ENCODE measurements around the gene TPK1.
"Not testable (repeated sequence)": the region's sequence is repeated elsewhere in the genome, so short reads cannot be mapped to it uniquely, and the experiment has no call there.

TPK1 gene

DNA sequence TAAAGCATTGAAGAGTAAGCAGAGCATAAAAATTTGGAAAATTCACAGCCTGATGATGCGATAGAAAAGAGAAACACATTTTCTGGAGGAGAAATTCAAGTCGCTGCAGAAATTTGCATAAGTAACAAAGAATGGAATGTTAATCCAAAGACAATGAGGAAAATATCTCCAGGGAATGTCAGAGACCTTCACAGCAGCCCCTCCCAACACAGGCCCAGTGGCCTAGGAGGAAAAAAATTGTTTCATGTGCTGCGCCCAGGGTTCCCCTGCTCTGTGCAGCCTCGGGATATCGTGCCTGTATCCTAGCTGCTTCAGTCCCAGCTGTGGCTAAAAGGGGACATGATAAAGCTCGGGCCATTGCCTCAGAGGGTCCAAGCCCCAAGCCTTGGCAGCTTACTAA is 206.8 kb downstream of the TPK1 start:
- DNase-seq: no peak

DNA sequence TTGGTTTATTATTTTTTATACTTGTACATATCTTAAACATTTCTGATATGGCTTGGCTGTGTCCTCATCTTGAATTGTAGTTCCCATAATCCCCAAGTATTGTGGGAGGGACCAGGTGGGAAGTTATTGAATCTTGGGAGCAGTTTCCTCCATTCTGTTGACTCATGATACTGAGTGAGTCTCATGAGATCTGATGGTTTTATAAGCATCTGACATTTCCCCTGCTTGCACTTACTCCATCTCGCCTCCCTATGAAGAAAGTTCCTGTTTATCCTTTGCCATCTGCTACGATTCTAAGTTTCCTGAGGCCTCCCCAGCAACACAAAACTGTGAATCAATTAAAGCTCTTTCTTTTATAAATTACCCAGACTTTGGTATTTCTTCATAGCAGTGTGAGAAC is 207.7 kb downstream of the TPK1 start:
- no peak for DNase-seq

DNA sequence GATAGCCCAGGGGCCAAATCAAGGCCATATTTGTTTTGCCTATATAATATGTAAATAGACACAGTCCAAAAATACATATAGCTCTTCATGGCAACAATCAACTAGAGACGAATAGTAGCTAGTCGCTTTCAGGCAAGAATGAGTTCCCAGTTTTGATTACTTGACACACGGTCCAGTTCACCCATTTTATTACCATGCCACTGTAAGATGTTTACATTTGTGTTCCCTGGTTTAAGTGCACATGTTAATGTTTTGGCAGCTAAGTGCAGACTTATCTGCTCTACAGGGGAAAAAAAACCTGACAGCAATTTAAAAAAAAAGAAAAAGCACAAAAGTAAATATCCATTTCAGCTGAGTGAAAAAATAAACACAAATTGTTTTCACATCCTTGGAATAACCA is 213.1 kb downstream of the TPK1 start:
- DNase-seq: no peak

- no peak for DNase-seq
These were observed 229.6 kb downstream of the TPK1 start for GRCh38 chr7:144606261-144606660.

DNA sequence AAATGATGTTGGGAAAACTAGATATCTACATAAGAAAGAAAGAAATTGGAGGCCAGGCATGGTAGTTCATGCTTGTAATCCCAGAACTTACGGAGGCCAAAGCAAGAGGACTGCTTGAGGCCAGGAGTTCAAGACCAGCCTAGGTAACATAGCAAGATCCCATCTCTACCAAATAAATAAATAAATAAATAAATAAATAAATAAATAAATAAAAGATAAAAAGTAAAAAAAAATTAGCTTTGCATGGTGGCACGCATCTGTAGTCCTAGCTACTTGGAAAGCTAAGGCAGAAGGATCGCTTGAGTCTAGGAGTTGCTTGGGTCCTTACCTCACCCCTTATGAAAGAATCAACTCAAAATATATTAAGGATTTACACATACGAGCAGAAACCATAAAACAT is 238.9 kb downstream of the TPK1 start:
- DNase-seq: no peak

- no peak for DNase-seq
These were observed 241.3 kb downstream of the TPK1 start for GRCh38 chr7:144594580-144594979.

DNA sequence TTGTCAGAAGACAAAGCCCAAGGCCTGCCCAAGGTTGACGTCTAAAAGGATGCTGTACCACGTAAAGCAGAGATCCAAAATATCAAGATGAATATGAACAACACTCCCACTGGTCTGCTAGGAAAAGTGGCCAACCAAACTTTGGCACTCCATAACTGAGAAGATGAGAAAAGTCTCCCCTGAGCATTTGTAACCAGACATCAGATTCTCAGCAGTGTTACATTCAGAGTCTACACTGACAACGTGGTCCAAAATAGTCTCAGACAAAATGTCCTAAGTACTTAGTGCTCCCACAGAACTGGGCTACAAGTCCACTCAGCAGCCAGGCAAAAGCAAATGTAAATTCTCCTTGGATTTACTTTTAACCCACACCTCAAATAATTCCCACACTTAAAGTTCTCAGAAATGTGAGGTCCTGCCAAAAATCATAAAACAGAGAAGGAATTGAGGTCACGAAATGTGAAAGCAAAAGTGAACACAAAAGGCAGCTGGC is 247.2 kb downstream of the TPK1 start:
- DNase-seq: no peak

DNA sequence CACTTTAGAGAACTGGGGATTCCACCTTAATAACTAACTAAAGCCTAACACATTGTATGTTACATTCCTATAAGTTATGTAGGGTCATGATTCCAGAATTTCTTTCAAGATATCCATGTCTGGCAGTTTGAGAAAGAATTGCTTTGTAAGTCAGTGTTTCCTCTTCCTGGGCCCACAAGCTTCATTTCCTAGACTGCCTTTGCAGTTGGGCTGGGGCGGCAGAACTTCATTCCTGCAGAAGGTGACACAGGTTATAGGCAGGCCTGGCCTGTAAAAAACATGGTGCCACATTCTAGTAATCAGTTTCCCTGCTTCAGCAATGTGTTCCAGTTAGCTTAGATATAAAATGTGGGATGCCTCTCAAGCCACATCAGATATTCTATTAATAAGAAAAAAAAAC is 248.2 kb downstream of the TPK1 start:
- DNase-seq: no peak

DNA sequence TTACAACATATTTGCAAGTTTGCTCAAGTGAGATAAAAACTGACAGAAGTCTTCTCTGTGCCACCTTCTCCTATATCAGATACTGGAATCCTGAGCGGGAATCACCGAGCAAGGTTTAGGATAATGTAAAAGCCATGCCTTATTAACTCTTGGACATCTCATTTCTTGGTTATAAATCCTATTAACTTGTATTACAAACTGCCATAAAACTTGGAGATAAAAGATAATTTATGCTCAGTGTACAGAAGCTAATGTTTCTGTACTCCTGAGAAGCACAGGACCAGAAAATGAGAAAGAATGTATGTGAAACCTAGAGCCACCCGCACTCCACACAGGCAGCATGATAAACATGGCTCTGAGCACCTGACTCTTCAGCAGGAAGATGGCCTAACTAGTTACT is 251.1 kb downstream of the TPK1 start:
- peak; percentile 11 for DNase-seq

- no peak for DNase-seq
These were observed 256.2 kb downstream of the TPK1 start for GRCh38 chr7:144579687-144580086.

GRCh38 chr7:144575456-144575855 is 260.4 kb downstream of the TPK1 start:
- DNase-seq: no peak

GRCh38 chr7:144574753-144575152 is 261.1 kb downstream of the TPK1 start:
- DNase-seq: not testable (repeated sequence)

GRCh38 chr7:144568233-144568632 is 267.6 kb downstream of the TPK1 start:
- no peak for DNase-seq

GRCh38 chr7:144565586-144565985 is 270.3 kb downstream of the TPK1 start:
- DNase-seq: no peak

DNA sequence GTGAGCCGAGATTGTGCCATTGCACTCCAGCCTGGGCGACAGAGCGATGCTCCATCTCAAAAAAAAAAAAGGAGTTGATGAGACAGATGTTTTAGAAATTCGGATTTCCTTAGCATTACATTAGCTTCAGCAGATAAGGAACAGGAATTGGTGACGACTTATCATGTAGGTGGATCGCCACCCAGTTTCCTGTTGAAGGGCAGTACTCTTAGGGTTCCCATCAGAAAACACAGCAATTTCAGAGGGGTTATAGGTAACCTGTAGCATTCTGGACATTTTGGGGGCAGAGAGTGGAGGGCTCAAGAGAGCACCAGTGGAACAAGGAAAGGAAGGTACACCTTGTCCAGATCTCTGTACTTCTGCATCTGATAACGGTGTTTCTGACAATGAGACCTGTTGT is 286.0 kb downstream of the TPK1 start:
- DNase-seq: no peak

- no peak for DNase-seq
These were observed 287.3 kb downstream of the TPK1 start for GRCh38 chr7:144548556-144548955.

DNA sequence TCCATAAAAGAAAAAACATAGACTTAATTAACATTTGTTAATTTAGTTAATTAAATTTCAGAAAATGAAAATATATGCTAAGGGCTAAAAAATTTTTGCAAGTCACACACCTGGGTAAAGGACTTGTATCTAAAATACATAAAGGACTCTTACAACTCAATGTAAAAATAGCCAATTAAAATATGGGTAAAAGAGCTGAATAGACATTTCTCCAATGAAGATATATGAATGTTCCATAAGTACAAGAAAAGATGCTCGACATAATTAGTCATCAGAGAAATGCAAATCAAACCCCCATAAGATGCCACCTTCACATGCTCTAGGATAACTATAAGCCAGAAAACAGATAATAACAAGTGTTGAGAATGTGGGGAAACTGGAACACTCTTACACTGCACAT is 288.0 kb downstream of the TPK1 start:
- DNase-seq: no peak

DNA sequence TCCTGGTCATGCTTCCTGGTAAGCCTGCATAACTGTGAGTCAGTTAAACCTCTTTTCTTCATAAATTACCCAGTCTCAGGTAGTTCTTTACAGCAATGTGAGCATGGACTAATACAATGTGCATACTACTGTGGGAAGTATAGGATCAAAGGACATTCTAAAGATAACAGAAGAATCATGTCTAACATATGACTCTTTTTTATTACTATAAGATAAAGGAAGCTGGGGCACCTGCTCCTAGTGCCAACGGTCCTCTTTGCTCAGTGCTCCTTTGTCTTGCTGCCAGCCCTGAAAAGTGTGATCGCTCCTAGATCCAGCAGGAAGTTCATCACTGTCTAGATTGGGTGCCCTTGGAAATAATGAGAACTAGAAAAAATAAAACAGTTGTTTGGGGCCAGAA is 289.1 kb downstream of the TPK1 start:
- DNase-seq: no peak

GRCh38 chr7:144545330-144545729 is 290.5 kb downstream of the TPK1 start:
- DNase-seq: no peak

DNA sequence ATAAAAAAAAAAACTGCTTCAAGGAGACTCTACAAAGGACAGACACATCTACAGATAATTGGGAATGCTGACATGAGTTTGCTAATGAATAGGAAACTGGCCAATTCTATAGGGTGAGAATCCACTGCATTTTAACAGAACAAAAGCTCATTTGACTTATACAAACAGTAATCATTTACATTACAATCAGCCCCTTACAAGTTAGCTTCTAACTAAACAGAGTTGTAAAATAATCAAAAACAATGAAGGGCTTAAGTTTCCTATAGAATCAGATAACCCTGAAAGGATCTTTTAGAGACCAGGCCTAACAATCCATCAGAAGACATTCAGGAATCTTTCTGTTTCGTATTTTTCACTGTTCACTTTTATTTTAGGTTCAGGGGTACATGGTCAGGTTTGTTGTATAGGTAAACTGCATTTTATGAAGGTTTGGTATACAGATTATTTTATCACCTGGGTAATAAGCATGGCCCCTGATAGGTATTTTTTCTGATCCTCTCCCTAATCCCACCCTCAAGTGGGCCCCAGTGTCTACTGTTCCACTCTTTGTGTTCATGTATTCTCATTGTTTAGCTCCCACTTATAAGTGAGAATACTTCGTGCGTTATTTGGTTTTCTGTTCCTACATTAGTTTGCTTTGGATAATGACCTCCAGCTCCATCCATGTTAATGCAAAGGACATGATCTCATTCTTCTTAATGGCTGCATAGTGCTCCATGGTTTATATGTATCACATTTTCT is 301.0 kb downstream of the TPK1 start:
- DNase-seq: no peak

DNA sequence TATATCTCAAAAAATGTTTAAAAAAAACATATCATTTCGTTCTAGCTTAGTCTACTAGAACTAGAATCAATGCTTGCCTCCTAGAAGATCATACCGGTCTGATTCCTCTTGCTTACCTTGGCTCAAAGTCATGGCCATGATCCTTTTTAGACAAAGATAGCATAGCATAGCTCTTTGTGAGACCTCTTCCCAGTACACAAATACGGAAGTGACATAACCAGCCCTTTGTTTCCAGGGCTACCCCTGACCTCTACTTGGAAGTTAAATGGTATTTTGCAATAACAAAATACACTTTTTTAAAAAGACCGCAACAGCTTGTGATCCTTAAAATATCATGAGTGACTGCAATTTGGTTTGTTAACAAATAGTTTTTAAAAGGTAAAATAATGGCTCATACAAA is 301.7 kb downstream of the TPK1 start:
- no peak for DNase-seq

GRCh38 chr7:144531181-144531580 is 304.7 kb downstream of the TPK1 start:
- DNase-seq: no peak

GRCh38 chr7:144529269-144529926 is 306.5 kb downstream of the TPK1 start:
- peak; percentile 21 for DNase-seq

- DNase-seq: no peak
These were observed 307.3 kb downstream of the TPK1 start for GRCh38 chr7:144528536-144529045.
